ENCODE measurements around the gene PCK2. TPM values are rescaled to one million over a fixed set of nuclear protein-coding genes. Genes with fewer than 3 reads are reported as not detected.

The PCK2 gene
- total and polyA plus RNA-seq, 2 of the 13 experiments (the other 11 are each of a cell fraction or from before 2014, with no cell fraction given): 129 to 272 TPM

DNA sequence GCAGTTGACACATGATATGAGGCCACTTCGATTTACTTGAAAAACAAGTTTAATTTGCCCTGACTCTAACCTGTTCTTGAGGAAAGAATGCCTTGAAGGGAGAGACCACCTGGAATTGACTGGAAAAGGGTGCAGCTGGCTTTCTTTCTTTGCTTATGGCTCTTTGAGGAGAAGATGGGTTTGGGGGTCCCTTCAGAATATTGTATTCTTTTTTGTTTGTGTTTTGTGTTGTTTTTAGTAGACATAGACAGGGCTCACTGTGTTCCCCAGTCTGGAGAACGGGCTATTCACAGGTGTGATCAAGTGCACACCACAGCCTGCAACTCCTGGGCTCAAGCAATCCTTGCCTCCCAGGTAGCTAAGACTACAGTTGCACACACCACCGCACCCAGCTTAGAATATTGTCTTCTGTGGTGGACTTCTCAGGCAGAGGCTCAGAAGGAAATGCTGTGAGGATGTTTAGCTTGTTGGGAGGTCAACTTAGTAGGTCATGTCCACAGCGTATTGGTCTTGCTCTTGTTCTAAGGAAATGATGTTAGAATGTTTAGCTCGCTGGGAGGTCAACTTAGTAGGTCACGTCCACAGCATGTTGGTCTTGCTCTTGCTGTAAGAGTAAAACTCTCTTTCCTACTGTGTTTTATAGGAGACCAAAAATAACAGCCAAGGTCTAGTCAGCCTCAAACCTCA is 22.2 kb downstream of the PCK2 start:
- in situ Hi-C loops (cut with HindIII; ENCODE audit: extremely low pct_ligation_motif_present, low pct_unique_long_range_greater_than_20kb): loop anchor here (25.0 kb wide), 1 partner anchor 1529 kb away; the partner anchor contains the start of genes ABHD4 and DAD1
- peak overlapping the region; percentile 98 for H3K27ac ChIP-seq (ENCODE audit: extremely low read length, insufficient read depth, low read length)
- peaks cover 34% of the 10 kb centered on the region for H3K4me1 ChIP-seq (ENCODE audit: insufficient read depth, low read length)
- WGBS (ENCODE audit: low lambda C conversion rate): 83% methylated on average over 6 of the region's 6 CpGs
- ATAC-seq (no peak), FAIRE-seq (no peak), DNase-seq (ENCODE audit: low spot score) (no peak)
- H3K9ac ChIP-seq (ENCODE audit: insufficient read depth, low read depth, low read length): peak overlapping the region; percentile 99
- no TSS peak for BruUV-seq (replicated peaks)
- no peaks in the 10 kb centered on the region for H4K20me1 ChIP-seq (ENCODE audit: insufficient read depth, low read length)
- peak overlapping the region; percentile 65 to 96 (median 85) for H3K4me3 ChIP-seq (replicated peaks in 1 of 3; ENCODE audit: insufficient read depth in 1 of 3, low read depth in 2 of 3, low read length in 3 of 3)
- H3K79me2 ChIP-seq (ENCODE audit: insufficient read depth, low read length): peaks cover 33% of the 10 kb centered on the region
- H3K27me3 ChIP-seq (ENCODE audit: control insufficient read depth in 1 of 2, insufficient read depth in 2 of 2, low read length in 2 of 2): no peaks in the 10 kb centered on the region; a peak in 1 of 5 replicates
- peaks cover 43 to 48% of the 10 kb centered on the region in 2 experiments for H3K36me3 ChIP-seq (replicated peaks in 1 of 2; ENCODE audit: control insufficient read depth in 1 of 2, insufficient read depth in 2 of 2, low read length in 2 of 2)
- intact Hi-C loops (cut with micrococcal nuclease; ENCODE audit: unreplicated experiment): loop anchor here (10.0 kb wide), 2 partner anchors 811 to 1021 kb away; partner anchors contain the start of genes ACIN1, BCL2L2, C14orf119 and PPP1R3E
- peak overlapping the region; percentile 92 for H3K4me2 ChIP-seq (ENCODE audit: low read depth, low read length)
- POLR2A ChIA-PET: interaction anchor here (0.6 to 15.5 kb wide), 12 partner anchors 13 to 1245 kb away, joined by 3 to 977 read pairs (median 70); partner anchors contain the start of genes EMC9, FITM1, IPO4 and IRF9
- H2AFZ ChIP-seq (ENCODE audit: low read length): no peak overlapping the region
- CTCF ChIA-PET (ENCODE audit: low intra/inter-chr PET ratio, low total read pairs): no interaction called here
- H3K9me3 ChIP-seq (ENCODE audit: low read length): no peaks in the 10 kb centered on the region
- no peak for TF ChIP-seq ETV6 (CRISPR knock-in tag; conservative IDR thresholded peaks at IDR 0.05)
- TF ChIP-seq ZNF75D (CRISPR knock-in tag; IDR thresholded peaks at IDR 0.05; ENCODE audit: borderline replicate concordance): no peak
- TF ChIP-seq ERF (CRISPR knock-in tag; IDR thresholded peaks at IDR 0.05): no peak
- TF ChIP-seq, protein P1, sequence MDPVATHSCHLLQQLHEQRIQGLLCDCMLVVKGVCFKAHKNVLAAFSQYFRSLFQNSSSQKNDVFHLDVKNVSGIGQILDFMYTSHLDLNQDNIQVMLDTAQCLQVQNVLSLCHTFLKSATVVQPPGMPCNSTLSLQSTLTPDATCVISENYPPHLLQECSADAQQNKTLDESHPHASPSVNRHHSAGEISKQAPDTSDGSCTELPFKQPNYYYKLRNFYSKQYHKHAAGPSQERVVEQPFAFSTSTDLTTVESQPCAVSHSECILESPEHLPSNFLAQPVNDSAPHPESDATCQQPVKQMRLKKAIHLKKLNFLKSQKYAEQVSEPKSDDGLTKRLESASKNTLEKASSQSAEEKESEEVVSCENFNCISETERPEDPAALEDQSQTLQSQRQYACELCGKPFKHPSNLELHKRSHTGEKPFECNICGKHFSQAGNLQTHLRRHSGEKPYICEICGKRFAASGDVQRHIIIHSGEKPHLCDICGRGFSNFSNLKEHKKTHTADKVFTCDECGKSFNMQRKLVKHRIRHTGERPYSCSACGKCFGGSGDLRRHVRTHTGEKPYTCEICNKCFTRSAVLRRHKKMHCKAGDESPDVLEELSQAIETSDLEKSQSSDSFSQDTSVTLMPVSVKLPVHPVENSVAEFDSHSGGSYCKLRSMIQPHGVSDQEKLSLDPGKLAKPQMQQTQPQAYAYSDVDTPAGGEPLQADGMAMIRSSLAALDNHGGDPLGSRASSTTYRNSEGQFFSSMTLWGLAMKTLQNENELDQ (CRISPR knock-in tag; IDR thresholded peaks at IDR 0.05; ENCODE audit: borderline replicate concordance): no peak
- peak; percentile 64; the same call in 1 of the 2 replicates for TF ChIP-seq SSRP1 (CRISPR knock-in tag; IDR thresholded peaks at IDR 0.05)
- 0 out of 2 replicates have a peak, but pooled peaks have one; percentile 30 for TF ChIP-seq HOXA5 (CRISPR knock-in tag; IDR thresholded peaks at IDR 0.05)
- TF ChIP-seq, protein P2, sequence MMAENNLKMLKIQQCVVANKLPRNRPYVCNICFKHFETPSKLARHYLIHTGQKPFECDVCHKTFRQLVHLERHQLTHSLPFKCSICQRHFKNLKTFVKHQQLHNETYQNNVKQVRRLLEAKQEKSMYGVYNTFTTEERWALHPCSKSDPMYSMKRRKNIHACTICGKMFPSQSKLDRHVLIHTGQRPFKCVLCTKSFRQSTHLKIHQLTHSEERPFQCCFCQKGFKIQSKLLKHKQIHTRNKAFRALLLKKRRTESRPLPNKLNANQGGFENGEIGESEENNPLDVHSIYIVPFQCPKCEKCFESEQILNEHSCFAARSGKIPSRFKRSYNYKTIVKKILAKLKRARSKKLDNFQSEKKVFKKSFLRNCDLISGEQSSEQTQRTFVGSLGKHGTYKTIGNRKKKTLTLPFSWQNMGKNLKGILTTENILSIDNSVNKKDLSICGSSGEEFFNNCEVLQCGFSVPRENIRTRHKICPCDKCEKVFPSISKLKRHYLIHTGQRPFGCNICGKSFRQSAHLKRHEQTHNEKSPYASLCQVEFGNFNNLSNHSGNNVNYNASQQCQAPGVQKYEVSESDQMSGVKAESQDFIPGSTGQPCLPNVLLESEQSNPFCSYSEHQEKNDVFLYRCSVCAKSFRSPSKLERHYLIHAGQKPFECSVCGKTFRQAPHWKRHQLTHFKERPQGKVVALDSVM (CRISPR knock-in tag; IDR thresholded peaks at IDR 0.05): no peak
- TF ChIP-seq TMF1 (CRISPR knock-in tag; IDR thresholded peaks at IDR 0.05; ENCODE audit: low read depth): peak; percentile 12; the same call in 1 of the 2 replicates
- peak; percentile 29; the same call in 1 of the 2 replicates for TF ChIP-seq SP2 (CRISPR knock-in tag; IDR thresholded peaks at IDR 0.05)
- peak; percentile 73; the same call in 1 of the 2 replicates for TF ChIP-seq ZBTB20 (CRISPR knock-in tag; IDR thresholded peaks at IDR 0.05; ENCODE audit: borderline replicate concordance, low read depth)
- 0 out of 2 replicates have a peak, but pooled peaks have one; percentile 55 for TF ChIP-seq ZNF713 (CRISPR knock-in tag; IDR thresholded peaks at IDR 0.05)
- TF ChIP-seq POLR2G (IDR thresholded peaks at IDR 0.05; ENCODE audit: low read depth, low read length): no peak
- TF ChIP-seq ZBTB38 (CRISPR knock-in tag; IDR thresholded peaks at IDR 0.05): peak; percentile 39; the same call in 1 of the 2 replicates
- TF ChIP-seq POLR2A (IDR thresholded peaks at IDR 0.05; ENCODE audit: insufficient read depth in 1 of 2, low read depth in 2 of 2, low read length in 2 of 2): peak in 1 of 2 experiments; percentile 6; a peak in 1 of 4 replicates
- no peak for TF ChIP-seq RBAK (CRISPR knock-in tag; IDR thresholded peaks at IDR 0.05)
- TF ChIP-seq MZF1 (CRISPR knock-in tag; IDR thresholded peaks at IDR 0.05; ENCODE audit: borderline replicate concordance): 0 out of 2 replicates have a peak, but pooled peaks have one; percentile 34
- 0 out of 2 replicates have a peak, but pooled peaks have one; percentile 23 for TF ChIP-seq ZNF263 (CRISPR knock-in tag; IDR thresholded peaks at IDR 0.05)
- TF ChIP-seq NPAS2 (CRISPR knock-in tag; IDR thresholded peaks at IDR 0.05; ENCODE audit: borderline replicate concordance): no peak
- TF ChIP-seq ZNF749 (CRISPR knock-in tag; IDR thresholded peaks at IDR 0.05; ENCODE audit: borderline replicate concordance): 0 out of 2 replicates have a peak, but pooled peaks have one; percentile 18
- 0 out of 2 replicates have a peak, but pooled peaks have one; percentile 8 for TF ChIP-seq SIN3A (IDR thresholded peaks at IDR 0.05; ENCODE audit: borderline replicate concordance, low read depth, low read length)
